ENCODE measurements around the gene INSYN2A.

- TF ChIP-seq SIN3A (IDR thresholded peaks at IDR 0.05; ENCODE audit: borderline replicate concordance, insufficient read depth, low read length): no peak
- TF ChIP-seq TAF1 (IDR thresholded peaks at IDR 0.05; ENCODE audit: borderline replicate concordance, insufficient read depth, low read length): no peak
- no peak for TF ChIP-seq POLR2AphosphoS5 (IDR thresholded peaks at IDR 0.05; ENCODE audit: low read depth, low read length)
Measured at GRCh38 chr10:127153181-127153580, 43.2 kb downstream of the INSYN2A start.

Measured in PFSK-1 (cell line).